CD4-positive, alpha-beta T cell treated with Interleukin-6 for 4 hours (primary cell): ENCODE measurements around the gene CERS4.
"Not testable (repeated sequence)": the region's sequence is repeated elsewhere in the genome, so short reads cannot be mapped to it uniquely, and the experiment has no call there.

Experiments
- DNase-seq: peaks from one replicate; pipeline ENCODE4 v3.0.0-alpha.2; 2020; ENCODE audit warnings: mixed read lengths

Gene CERS4

GRCh38 chr19:8269724-8270123 lies 60.6 kb downstream of the CERS4 start:
- no peak for DNase-seq

GRCh38 chr19:8276508-8276907 lies 67.3 kb downstream of the CERS4 start:
- DNase-seq: not testable (repeated sequence)

GRCh38 chr19:8291337-8291736 lies 82.2 kb downstream of the CERS4 start:
- not testable (repeated sequence) for DNase-seq

GRCh38 chr19:8302357-8302691 lies 93.2 kb downstream of the CERS4 start:
- no peak for DNase-seq

DNA sequence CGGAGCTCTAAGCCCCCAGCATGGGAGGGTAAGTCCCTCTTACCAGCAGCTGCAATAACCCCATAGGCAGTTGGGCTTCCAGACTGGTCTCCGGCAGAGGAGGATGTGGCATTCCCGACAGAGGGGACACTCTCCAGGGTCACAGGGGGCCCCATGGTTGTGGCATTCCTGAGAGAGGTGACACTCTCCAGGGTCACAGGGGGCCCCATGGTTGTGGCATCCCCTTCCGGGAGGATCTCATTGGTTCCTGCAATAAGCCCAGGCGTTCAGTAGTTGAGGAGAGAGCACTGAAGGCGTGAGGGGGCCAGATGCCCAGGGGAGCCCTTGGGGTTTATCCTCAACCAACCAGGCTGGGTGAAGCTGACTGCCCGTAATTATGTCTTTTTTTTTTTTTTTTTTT lies 93.6 kb downstream of the CERS4 start:
- DNase-seq: no peak

GRCh38 chr19:8304841-8305621 lies 95.9 kb downstream of the CERS4 start:
- peak; percentile 6 for DNase-seq

DNA sequence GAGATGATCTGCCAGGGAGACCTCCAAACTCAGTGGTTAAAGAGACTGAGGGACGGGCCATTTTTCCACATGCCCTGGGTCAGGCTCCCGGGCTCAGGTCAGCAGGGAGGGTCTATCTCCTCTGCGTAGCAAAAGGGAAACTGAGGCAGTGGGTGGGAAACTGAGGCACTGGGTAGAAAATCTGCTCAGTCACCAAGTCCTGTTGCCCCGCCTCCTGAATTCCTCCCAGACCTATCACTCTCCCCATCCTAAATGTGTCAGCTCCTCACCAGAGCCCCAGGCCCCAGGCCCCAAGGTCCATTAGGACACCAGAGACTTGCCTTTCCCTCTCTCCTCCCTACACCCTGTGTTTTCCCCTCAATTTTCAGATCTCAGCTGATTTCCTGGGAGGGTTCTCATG lies 96.6 kb downstream of the CERS4 start:
- DNase-seq: no peak

DNA sequence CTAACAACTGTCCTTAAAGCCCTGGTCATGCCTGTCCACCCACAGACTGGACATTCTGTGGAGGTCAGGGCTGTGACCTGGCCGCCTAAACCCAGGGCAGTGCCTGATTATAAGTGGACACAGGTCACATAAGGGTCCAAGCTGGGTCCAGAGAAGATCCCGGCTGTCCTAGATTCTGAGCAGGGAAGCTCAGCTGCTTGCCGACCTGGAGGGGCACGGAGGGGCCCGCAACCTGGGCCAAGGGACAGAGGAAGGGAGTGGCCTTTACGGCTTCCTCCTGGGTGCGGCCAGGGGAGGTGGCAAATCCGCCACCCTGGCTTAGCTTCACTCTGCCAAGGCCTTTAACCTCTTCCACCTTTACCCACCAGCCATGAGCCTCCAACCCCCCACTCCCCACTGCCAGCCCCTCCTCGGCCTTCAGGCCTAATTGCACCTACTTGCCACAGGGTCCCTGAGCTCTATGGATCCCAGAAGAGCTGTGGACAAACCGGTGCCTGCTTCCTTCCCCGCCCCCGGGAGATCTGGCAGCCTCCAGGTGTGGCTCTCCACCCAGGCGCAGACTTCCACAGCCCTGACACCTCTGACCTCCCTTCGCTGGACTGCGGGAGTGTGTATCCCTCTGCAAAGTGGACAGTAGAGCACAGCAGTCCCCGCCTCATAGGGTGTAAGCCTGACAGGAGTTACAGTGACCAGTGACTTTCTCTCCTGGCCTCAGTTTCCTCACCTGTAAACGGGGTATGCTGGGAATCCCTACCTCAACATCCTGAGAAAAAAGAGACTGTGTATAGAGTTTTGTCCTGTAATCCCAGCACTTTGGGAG lies 97.3 kb downstream of the CERS4 start:
- DNase-seq: no peak

DNA sequence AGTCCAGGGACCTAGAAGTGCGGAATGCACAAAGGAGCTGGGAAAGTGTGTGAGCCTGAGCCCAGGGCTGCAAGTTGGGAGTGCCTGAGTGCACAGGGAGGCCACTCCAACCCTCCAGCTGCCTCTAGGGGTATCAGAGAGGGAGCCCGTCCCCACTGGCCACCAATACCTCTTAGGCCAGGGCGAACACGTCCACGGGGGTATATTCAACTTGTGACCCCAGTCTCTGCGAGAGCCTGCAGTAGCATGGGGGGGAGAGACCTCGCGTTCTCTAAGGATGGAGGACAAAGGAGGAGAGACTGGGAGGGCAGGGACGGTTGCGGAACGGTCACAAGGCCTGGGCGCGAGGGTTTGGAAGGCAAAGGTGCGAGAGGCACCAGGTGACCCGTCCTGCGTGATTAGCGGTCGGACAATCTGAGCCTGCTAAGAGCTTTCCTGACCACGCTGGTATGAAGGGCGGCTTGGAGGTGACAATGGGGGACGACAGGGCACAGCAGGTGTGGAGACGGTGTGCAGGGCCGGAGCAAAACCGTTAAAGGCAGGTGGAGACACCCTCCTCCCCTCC lies 98.3 kb downstream of the CERS4 start:
- no peak for DNase-seq

DNA sequence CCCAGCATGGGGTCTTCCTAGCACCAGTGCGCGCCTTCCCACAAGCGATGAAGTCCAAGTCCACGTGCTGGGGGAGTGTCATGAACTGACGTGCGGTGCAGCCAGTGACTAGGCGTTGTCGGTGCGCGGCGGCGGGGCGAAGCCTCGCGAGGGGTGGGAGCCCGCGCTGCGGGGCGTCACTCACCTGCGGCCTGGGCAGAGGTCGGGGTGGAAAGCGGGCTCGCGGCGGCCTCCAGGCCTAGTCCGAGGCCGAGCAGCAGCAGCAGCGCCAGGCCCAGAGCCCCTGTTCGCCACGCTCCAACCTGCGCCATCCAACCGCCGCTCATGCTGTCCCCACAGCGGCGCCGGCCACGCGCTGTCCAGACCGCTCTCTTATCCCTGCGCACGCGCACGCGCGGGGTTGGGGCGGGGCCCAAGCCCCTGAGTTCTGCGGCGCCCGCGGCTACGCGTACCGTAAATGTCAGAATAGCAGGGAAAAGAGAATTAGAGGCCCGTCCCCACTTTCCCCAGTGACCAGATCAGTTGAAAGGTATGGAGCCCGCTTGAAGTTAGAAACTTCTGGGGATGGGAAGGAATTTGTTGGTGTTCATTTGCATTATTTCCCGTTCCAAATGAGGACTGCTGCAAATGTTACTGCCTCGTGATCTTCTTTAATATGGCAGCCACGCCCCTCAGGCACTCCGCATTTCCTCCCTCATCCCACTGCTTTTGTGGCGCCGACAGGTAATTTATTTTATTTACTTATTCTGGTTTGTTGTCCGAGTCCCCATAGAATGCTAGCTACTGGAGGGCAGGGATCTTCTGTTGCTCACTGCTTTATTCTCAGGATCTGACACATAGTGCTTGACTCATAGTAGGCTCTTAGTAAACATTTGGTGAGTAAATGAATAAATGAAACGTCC lies 99.0 kb downstream of the CERS4 start, which contains the start of gene CD320:
TSS of gene CD320 (minus strand) at position 394 of the 902 bp plus-strand sequence. CDS start at position 326, 68 bp downstream.
- DNase-seq: peak; percentile 89

GRCh38 chr19:8308891-8309291 lies 99.7 kb downstream of the CERS4 start:
- DNase-seq: no peak

GRCh38 chr19:8310342-8311055 lies 101.3 kb downstream of the CERS4 start:
- DNase-seq: no peak

- DNase-seq: no peak
Measured at GRCh38 chr19:8311461-8312260, 102.5 kb downstream of the CERS4 start.
